Mammary epithelial cell (primary cell): Measurements from ENCODE around the gene SCUBE1.

Experiments used
- EZH2 ChIP-seq: IDR thresholded peaks from 2 replicates; pipeline ENCODE4 v1.6.1; 2012; ENCODE audit warnings: low read length, inconsistent platforms, borderline replicate concordance
- TF ChIP-seq, protein P1 (sequence below), 2 donors: IDR thresholded peaks in 1 of 2; conservative IDR thresholded peaks in 1 of 2; 2 replicates each; pipeline ENCODE4 v1.5.1; 2011 to 2012; ENCODE audit warnings: inconsistent platforms in 2 of 2, low read length in 2 of 2, mild to moderate bottlenecking in 2 of 2, control low read depth in 1 of 2, low read depth in 1 of 2; ENCODE audit not compliant: insufficient read depth in 1 of 2; ENCODE audit errors: extremely low read depth in 1 of 2

DNA sequence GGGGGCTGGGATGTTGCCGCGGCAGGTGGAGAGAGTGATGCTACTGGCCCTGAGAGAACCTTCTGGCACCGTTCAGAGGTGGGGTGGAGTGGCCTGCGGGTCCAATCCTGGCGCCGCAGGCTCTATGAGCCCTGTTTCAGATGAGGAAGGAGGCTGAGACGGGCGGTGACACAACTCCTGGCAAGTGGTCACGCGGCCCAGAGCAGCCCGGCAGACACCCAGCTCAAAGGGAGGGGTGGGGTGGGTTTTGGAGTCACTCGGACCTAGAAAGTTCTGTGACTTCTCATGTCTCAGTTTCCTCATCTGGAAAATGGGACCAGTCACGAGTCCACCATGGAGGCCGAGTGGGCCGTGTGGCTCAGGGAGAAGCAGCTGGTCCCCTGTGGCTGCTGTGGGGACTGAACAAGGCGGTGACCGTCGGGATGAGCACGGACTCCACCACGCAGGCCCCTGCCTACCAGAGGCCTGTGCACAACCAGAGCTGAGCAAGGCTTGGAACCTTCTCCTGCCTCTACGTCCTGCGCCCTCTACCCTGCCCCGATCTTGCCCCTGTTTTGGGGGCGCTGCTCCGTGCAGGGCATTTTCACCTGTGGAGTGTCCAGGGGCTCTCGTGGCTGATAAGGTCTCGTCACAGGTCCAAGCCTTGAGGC is 188.2 kb downstream of the SCUBE1 start:
- TF ChIP-seq, protein P1, sequence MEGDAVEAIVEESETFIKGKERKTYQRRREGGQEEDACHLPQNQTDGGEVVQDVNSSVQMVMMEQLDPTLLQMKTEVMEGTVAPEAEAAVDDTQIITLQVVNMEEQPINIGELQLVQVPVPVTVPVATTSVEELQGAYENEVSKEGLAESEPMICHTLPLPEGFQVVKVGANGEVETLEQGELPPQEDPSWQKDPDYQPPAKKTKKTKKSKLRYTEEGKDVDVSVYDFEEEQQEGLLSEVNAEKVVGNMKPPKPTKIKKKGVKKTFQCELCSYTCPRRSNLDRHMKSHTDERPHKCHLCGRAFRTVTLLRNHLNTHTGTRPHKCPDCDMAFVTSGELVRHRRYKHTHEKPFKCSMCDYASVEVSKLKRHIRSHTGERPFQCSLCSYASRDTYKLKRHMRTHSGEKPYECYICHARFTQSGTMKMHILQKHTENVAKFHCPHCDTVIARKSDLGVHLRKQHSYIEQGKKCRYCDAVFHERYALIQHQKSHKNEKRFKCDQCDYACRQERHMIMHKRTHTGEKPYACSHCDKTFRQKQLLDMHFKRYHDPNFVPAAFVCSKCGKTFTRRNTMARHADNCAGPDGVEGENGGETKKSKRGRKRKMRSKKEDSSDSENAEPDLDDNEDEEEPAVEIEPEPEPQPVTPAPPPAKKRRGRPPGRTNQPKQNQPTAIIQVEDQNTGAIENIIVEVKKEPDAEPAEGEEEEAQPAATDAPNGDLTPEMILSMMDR (conservative IDR thresholded peaks at IDR 0.05 in 1 of 2, IDR thresholded peaks at IDR 0.05 in 1 of 2; ENCODE audit: extremely low read depth in 1 of 2, insufficient read depth in 1 of 2, low read depth in 1 of 2, low read length in 2 of 2), result no peak
- no peak for TF ChIP-seq EZH2
